AG08396 (cell line): Measurements from ENCODE around the gene MRO.
"Not testable (repeated sequence)": the region's sequence is repeated elsewhere in the genome, so short reads cannot be mapped to it uniquely, and the experiment has no call there.

ENCODE experiments used
- DNase-seq: peaks from one replicate; pipeline ENCODE4 v3.0.0; 2012; ENCODE audit warnings: low spot score, mixed read lengths

The MRO gene

DNA sequence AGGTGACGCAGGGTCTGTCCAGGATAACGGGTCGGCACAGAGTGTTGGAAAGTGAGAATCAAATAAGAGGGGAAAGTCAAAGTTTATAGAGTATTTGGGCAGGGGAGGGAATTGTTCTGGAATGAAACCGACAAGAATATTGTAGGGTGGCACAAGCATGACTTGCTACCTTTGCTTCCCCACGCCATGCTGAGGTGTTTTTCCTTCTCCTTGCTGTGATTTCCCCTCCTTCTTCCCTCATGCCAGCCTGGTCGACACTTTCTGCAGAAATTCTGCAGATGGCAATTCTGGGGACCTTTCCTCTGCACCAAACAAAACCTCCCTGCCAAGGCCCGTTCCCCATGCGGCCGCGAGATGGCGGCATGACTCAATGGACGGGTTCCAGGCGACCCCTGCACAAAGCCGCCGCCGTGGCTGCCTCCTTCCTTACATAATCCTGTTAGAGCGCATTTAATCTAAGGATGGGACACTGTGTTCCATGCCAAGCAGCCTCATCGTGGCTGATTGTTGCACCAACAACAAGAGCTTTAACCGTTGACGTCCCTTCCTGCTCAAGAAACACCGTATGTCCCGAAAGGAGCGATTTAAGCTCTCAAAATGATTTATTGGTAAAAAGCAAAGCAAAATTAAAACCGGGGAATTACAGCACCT, at the start of gene MRO:
MRO (minus strand) TSS at position 289 of the 651 bp plus-strand sequence. CDS start 10,616 bp downstream, outside the sequence.
- peak; percentile 85 for DNase-seq

DNA sequence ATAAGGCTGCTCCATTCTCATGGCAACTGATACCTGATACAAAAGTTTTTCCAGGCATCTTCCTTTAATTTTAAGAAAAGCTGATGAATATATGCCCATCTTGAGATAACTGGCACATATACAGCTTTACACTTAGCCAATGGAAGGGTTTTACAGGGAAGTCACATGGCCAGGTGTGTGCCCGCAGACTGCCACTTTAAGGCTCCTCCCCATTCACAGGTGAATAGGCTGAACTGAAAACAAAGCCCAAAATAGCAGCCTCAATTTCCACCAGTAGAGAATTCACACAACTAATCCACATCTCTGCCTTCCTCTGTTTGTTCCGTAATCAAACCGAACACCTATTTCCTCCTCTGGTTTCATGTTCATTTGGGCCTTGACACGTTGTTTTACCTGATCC, 49.3 kb upstream of the MRO start:
- DNase-seq, result no peak

DNA sequence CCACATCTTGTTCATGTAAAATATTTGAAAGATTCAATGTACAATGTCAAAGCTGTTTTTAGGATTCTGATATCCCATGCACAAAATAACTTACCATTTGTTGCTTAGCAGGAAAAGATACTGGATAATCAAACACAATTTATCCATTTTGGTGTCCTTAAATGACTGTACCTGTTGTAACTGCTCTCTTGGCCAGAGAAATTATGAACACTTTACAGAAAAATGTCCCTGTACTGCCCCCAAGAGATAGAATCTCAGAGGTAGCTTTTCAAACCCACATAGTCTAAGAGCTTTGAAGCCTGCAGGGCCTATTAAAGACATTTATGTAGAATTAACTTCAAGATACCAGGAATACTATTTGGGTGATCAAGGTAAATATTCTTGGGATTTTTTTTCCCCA, 46.9 kb upstream of the MRO start:
- no peak for DNase-seq

DNA sequence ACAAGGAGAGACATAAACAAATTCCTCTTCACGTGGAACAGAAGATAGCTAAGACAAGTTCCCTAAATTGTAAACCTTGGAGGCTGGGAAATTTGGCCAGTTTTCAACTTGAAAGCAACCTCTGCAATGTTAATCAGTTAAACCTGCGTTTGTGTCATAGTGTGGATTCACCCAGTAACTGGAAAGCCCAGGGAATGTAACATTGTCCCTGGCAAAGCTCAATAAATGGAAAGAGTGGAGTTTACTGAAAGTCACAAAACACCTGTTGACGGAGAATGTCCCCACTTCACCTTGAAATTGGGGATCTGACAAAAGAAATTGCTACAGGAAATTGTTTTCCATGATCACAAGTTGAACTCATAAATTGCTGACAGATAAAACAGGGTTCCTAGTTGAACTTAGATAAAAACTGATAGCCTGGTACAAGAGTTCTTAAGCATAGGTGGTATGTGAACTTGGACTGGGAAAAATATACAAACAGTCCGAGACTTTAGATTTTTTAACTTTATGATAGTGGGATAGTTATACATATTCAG, 44.1 kb upstream of the MRO start:
- DNase-seq, result no peak

DNA sequence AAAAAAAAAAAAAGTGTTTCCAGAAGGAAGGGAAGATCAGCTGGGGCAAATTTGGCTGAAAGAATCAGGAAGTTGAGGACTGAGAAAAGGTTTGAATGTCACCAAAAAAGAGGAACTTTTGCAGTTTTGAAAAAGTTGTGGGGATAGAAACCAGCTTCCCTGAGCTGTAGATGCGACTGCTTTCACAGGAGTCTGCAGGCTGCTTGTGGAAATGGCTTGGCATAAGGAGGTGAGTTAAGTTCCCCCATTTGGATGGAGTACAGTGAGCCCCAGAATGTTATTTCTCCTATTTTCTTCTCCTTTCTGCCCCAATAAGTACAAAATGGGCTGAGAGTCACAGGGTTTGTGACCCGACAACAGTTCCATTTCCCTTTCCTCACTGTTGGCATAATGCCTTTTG, 42.6 kb upstream of the MRO start:
- DNase-seq, result no peak

DNA sequence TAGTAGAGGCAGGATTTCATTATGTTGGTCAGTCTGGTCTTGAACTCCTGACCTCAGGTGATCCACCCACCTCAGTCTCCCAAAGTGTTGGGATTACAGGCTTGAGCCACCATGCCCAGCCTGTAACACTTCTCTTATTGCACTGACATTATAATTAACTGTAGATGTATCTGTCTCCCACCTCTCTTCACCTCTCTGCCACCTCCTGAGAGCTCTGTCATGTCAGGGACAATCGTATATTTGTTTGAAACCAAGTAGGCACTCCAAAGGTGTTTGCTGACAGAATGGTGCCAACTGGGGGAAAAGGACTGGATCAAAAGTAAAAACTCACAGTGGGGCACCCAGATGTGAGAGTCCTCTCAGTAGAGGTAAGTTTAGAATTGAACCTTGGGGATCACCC, 41.8 kb upstream of the MRO start:
- no peak for DNase-seq

DNA sequence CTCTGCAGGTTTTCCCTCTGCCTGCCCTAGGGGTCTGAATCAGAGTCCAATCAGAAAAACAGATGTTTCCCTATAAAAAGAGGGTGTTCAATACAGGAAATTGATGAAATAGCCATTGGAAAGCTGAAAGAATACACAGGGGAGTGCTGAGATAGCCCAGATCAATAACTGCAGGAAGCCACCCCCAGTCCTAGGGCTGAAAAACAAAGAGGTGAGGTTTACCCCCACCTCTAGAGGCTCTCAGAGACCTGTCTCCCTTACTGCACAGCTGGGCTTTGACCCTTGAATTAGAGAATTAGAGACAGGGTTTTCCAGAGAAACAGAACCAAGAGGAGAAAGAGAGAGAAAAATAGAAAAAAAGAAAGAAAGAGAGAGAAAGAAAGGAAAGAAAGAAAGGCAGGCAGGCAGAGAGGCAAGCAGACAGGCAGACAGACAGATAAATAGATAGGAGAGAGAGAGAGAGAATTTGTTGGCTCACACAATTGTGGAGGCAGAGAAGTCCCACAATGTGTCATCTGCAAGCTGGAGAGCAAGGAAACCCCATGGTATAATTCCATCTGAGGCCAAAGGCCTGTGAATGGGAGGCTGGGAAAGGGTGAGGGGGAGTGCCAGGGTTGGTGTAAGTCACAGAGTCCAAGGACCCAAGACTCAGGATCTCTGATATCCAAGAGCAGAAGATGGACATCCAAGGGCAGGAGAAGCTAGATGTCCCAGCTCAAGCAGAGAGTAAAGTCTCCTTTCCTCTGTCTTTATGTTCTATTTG, 40.2 kb upstream of the MRO start:
- no peak for DNase-seq

DNA sequence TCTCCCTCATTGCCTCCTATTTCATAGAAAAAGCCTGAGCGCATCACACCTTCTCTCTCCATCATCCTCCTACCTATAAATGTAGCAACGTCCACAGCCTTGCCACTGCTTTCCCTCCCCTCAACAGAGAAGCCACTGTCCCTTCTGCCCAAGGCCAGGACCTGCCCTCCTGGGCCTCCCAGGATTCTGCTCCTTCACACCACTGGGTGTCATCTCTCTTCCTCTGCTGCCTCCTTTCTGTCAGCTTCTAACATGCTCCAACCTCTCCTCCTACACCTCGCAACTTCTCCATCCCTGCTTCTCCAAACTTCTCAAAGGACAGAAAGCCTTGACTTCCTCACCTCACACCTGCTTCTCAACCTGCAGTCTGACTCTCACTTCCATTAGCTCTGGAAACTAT, 37.9 kb upstream of the MRO start:
- DNase-seq, result no peak

DNA sequence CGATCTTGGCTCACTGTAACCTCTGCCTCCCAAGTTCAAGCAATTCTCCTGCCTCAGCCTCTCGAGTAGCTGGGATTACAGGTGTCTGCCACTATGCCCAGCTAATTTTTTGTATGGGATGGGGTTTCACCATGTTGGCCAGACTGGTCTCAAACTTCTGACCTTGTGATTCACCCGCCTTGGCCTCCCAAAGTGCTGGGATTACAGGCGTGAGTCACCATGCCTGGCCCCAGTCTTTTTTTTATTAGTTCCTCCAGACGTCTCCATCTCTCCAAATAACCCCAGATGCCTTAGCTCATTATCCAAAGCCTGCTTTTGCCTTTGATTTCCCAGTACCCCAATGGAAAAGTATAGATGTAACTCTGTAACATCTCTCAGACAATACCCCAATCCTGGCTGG, 37.4 kb upstream of the MRO start:
- not testable (repeated sequence) for DNase-seq

DNA sequence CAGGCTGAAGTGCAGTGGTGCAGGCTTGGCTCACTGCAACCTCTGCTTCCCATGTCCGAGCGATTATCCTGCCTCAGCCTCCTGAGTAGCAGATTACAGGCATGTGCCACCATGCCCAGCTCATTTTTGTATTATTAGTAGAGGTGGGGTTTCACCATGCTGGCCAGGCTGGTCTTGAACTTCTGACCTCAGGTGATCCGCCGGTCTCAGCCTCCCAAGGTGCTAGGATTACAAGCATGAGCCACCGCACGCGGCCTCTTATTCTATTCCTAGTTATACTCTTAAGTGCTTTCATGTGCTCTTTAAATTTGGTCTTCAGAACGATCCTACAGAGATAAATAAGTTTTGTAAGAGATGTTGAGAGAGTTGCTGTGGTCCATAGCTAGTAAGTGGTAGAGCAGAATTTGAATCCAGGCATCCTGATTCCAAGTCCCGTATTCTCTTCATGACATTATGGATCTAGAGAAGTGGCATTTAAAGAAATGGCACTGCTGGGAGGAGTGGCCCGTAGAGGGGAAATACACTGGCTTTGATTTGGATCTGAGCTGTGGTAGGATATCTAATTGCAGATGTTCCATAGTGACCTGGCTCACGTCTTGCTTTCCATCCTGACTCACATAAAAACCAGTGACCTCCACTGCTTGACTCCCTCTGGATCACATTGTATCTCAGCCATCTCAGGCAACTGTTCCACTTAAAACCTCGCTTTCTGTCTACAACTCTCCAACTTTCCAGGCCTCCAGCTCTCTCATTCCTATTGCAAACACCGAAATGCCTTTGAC, 36.4 kb upstream of the MRO start:
- no peak for DNase-seq

DNA sequence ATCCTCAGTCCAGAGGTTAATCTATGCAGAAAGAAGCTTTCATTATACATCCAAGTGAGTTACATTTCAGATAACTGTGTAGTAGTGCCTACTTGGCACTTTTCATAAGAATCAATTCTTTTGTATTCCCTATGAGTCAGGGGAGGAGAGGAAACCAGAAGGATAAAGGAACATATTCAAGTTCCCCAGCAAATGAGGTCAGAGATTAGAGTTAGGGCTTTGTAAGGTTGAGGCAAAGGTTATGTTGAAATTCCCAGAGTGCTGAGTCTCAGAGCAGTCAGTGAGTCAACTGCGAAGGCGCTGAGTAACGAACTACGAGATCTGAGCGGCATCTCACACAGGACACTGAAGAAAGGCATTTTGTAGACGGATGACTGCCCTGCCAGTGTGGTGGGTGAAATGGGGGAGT, 34.1 kb upstream of the MRO start:
- no peak for DNase-seq

DNA sequence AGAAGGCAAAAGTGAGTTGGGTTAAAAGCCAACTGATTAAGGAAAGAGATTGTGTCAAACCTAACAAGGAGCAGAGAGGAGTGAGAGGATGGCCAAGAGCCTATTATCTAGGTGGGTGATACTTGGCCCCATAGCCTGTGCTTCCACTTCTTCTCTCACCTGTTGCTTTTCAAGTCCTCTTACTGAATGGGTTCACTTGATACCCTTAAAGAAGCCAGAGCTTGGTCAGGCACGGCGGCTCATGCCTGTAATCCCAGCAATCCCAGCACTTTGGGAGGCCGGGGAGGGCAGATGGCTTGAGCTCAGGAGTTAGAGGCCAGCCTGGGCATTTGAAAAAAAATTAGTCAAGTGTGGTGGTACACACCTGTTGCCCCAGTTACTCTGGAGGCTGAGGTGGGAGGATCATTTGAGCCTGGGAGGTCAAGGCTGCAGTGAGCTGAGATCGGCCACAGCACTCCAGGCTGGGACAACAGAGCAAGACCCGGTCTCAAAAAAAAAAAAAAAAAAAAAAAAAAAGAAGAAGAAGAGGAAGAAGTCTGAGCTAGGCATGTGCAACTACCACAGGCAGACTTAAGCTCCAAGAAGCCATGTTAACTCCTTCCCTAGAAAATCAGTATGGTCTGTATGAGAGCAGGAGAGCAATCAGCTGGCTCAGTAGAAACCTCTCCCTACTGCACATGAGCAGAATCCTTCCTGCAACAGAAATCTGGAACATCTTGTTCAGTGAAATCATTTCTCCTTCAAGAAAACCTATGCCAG, 30.7 kb upstream of the MRO start:
- DNase-seq, result no peak

DNA sequence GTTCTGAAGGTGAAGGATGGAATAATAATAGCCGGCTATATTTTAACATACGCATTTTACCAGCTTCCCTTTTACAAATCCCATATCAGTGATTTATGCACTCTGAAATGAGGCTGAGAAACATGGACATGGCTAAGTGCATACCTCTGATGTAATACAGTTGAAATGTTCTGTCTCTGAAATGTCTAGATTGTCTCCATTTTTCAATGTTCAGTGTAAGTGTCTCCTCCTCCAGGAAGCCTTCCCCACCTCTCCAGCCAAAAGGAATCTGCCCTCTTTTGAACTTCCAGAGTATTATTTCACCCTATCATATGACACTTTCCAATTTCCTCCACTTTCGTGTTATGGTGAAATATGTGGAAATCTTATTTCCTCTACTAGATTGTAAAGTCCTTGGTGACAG, 29.6 kb upstream of the MRO start:
- no peak for DNase-seq

DNA sequence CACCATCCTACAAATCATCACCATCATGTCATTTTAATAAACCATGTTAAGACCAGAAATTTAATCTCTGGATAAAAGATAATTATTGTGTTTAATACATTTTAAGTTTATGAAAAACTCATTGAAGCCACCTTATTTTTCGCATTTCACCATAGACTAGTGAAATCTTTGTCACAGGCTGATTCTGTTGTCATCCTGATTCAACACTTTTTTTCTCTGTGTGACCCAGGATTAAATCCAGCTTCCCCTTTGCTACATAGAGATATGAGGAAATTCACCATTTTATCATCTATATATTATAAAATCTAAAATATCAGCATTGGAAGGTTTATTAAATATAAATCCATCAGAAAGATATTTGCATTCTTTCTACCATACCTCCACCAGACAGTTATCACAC, 29.2 kb upstream of the MRO start:
- DNase-seq, result no peak

DNA sequence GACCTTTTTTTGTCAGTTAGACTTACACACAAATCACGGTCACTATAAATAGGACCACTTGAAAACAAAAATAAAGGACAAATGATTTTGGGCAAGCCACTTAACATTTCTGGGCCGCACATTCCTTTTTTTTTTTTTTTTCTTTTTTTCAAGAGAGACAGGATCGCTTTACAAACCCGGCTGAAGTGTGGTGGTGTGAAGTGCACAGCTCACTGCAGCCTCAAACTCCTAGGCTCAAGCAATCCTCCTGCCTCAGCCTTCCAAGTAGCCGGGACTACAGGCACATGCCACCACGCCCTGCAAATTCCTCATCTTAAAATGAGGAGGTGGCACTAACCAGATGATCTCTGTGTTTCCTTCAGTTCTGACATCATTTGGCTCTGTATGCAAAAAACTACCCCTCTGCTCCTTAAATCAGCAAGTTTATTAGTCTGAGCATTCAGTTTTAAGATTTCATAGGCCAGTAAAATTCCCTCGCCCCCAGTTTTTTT, 28.3 kb upstream of the MRO start:
- DNase-seq, result no peak

DNA sequence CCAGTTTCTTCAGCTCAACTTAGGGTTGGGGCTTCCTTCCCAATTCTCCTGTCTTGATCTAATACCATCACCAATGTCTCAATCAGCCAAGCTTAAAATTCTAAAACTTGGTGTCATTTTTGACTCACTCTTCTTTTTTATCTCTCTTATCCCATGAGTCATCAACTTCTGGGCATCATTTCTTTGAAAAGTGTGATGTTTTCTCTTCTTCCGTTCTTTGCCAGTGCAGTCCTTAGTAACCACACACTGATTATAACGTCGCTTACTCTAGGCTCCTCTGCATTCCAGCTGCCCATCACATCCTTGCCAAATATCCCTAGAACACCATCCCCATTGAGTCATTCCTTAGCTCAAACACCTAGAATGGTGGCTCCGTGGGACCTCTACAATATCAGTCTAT, 27.4 kb upstream of the MRO start:
- DNase-seq, result no peak

DNA sequence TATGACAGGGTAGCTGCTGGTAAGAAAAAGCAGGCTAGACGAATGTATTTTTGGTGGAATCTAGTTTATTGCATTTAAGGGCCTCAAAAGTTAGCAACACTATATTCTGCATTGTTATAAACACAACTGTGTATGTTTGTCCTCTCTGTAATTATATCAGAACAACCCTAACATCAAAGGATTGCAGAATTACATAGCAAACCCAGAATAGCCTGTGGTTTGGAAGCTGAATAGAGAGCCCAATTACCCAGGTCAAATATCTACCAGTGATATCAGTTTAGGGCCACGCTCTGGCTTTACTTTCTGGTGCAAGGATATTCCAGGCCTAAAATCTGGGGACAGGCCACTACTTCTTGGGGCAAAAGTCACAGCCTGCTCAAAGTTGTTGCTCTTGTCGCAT, 25.1 kb upstream of the MRO start:
- DNase-seq, result no peak

DNA sequence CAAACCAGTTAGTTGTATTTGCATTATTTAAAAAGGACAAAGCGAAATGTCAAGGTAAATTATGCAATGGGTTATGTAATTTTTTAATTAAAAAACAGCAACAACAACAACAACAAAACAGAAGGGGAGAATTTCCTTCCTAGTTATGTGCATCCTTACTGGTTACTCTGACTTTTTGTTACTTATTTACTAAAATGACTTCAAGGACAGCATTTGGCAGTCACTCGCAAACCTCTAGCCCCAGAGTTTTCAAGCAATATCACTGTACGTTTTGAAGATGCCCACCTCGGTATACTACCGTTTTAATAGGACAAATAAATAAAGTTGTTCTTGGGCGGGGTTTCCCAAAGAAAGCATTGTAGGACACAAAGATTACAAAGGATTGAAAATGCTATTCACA, 24.7 kb upstream of the MRO start:
- DNase-seq, result no peak

DNA sequence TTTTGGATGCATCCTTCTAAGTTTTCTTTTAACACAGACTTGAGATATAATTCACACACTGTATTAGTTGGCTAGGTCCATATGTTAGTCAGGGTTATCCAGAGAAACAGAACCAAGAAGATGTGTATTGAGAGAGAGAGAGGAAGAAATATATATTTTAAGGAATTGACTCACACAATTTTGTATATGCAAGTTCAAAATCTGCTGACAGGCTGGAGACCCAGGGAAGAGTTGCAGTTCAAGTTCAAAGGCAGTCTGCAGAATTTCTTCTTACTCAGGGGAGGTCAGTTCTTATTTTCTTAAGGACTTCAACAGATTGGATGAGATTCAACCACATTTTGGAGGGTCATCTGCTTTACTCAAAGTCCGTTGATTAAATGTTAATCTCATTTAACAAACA, 23.0 kb upstream of the MRO start:
- DNase-seq, result no peak

DNA sequence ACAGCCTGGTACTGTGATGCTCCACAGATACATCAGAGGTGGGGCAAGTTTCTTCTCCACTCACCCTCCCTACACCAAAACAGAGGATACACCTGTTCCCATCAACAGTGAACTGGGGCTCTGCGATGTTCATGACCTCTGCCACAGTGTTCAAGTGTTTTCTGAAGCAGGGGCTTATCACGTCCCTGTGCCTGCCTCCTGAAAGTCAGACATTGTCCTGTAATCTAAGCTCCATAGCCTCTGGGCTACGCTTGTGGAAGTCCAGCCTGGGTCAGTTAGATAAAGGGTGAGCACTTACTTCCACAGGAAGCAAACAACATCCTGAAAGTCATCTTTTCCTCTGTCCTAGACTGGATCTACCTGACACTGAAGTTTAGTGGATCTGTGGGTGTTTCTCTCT, 20.2 kb upstream of the MRO start:
- no peak for DNase-seq

DNA sequence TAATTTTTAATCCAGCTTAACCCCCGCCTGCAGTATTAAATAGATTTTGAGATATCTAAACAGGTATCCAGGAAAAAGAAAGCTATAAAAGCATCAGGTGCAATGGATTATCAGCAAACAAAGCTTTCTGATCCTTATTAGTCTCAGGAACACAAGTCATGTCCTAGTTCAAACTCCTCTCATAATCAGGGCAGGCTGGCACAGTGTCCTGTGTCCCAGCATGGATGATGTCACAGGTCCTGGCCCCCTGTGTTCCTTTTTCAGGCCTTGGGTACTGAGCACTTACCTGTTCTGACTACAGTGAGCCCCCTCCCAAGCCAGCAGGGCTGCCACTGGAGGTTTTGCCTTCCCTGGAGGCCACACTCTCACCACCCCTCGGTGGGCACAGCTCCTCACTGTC, 19.5 kb upstream of the MRO start:
- DNase-seq, result no peak

DNA sequence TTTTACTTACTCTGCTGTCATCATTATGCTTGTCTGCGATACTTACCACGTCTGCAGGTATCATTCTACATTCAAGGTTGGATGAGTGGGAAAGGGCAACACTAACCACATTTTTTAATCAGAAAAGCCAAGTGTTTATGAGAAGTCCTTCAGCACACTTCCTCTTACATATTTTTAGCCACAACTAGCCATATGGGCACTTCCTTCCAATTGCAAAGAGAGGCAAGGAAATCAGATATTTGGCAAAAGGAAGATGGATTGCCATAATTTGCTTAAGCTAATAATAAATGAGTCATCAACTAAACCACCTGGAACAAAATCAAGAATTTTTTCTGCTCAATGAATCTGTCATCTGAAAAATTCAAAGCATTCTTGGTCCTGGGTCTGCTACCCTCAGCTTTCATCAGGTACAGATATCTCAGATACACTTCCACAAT, 16.7 kb upstream of the MRO start:
- peak; percentile 18 for DNase-seq
